HepG2 (cell line): ENCODE results near the gene MYOM1. TPM values are rescaled to one million over a fixed set of nuclear protein-coding genes. Genes with fewer than 3 reads are reported as not detected.

ENCODE experiments used
- ATAC-seq: fragments of 200-7000 bp; cut with Tn5 transposase; 3 replicates; pipeline ENCODE4 v1.9.1; 2020; ENCODE audit warnings: mild to moderate bottlenecking, moderate library complexity
- BruUV-seq: library from RNA; stranded (reverse); fragments of 400-500 nt; replicated peaks from 2 replicates; lab custom pipeline; 2021; lab: Mats Ljungman, UMichigan
- CTCF ChIA-PET: fragments of 300-600 bp; formaldehyde crosslinking; extraction: SDS; loops from one replicate; lab custom pipeline; 2021; ENCODE audit warnings: low total read pairs, inconsistent platforms, low intra/inter-chr PET ratio; lab: Yijun Ruan, JAX
- POLR2A ChIA-PET: fragments of 350-600 bp; sonication (Branson Sonifier 250); formaldehyde crosslinking; loops from one replicate; lab custom pipeline; 2020; ENCODE audit warnings: antibody characterized with exemption, inconsistent platforms; lab: Yijun Ruan, JAX
- DNase-seq: peaks from one replicate; pipeline ENCODE4 v3.0.0-alpha.2; 2015; ENCODE audit warnings: low spot score
- FAIRE-seq: peaks from 3 replicates; lab custom pipeline; 2011; peaks lifted over from hg19 to GRCh38; lab: Jason Lieb, UNC
- H2AFZ ChIP-seq: one replicate; pipeline ENCODE4 v1.6.1; 2011; ENCODE audit warnings: low read length, inconsistent platforms
- H3K27ac ChIP-seq: fragments of 300-600 bp; 3 replicates; pipeline ENCODE4 v1.8.0; 2011; ENCODE audit warnings: mixed run types, mild to moderate bottlenecking, mixed read lengths, low read length, inconsistent platforms; ENCODE audit not compliant: insufficient read depth; ENCODE audit errors: extremely low read length
- H3K27me3 ChIP-seq, 2 experiments: fragments of 200-600 bp in 1 of 2; 2 replicates in 1 of 2; 3 replicates in 1 of 2; pipeline versions ENCODE4 v1.6.0 to v1.8.0; 2011; ENCODE audit warnings: low read length in 2 of 2, mild to moderate bottlenecking in 2 of 2, moderate library complexity in 2 of 2, inconsistent platforms in 1 of 2; ENCODE audit not compliant: insufficient read depth in 2 of 2, control insufficient read depth in 1 of 2
- H3K36me3 ChIP-seq, 2 experiments: fragments of 200-600 bp in 1 of 2; replicated peaks in 1 of 2; 2 replicates in 1 of 2; 3 replicates in 1 of 2; pipeline versions ENCODE4 v1.5.1 to v1.8.0; 2011; ENCODE audit warnings: low read length in 2 of 2, inconsistent platforms in 1 of 2; ENCODE audit not compliant: insufficient read depth in 2 of 2, control insufficient read depth in 1 of 2
- H3K4me1 ChIP-seq: 2 replicates; pipeline ENCODE4 v1.5.1; 2012; ENCODE audit warnings: low read length, inconsistent platforms; ENCODE audit not compliant: insufficient read depth
- H3K4me2 ChIP-seq: 2 replicates; pipeline ENCODE4 v1.6.0; 2011; ENCODE audit warnings: low read depth, low read length, inconsistent platforms
- H3K4me3 ChIP-seq, 3 experiments: fragments of 200-600 bp in 1 of 3; sonication (generic), shearing (Covaris generic) in 1 of 3; replicated peaks in 1 of 3; 2 replicates each; pipeline ENCODE4 v1.5.1; 2011 to 2016; ENCODE audit warnings: low read length in 3 of 3, inconsistent platforms in 2 of 3, low read depth in 2 of 3, mild to moderate bottlenecking in 2 of 3, control low read depth in 1 of 3, mixed read lengths in 1 of 3; ENCODE audit not compliant: insufficient read depth in 1 of 3
- H3K79me2 ChIP-seq: one replicate; pipeline ENCODE4 v1.6.1; 2011; ENCODE audit warnings: low read length, inconsistent platforms; ENCODE audit not compliant: insufficient read depth
- H3K9ac ChIP-seq: 2 replicates; pipeline ENCODE4 v1.6.0; 2011; ENCODE audit warnings: mild to moderate bottlenecking, low read depth, low read length, inconsistent platforms; ENCODE audit not compliant: insufficient read depth
- H3K9me3 ChIP-seq: 2 replicates; pipeline ENCODE4 v1.5.1; 2012; ENCODE audit warnings: mild to moderate bottlenecking, low read length
- H4K20me1 ChIP-seq: 2 replicates; pipeline ENCODE4 v1.6.0; 2011; ENCODE audit warnings: inconsistent platforms, mild to moderate bottlenecking, low read length, moderate library complexity; ENCODE audit not compliant: insufficient read depth
- HDAC2 ChIP-seq: sonication (generic); formaldehyde crosslinking; IDR thresholded peaks from 2 replicates; pipeline ENCODE4 v1.4.0; 2020; ENCODE audit warnings: missing genetic modification reagents
- HNRNPL ChIP-seq: fragments of 200-400 bp; formaldehyde crosslinking; IDR thresholded peaks from 2 replicates; pipeline ENCODE4 v1.6.1; 2017; ENCODE audit warnings: mild to moderate bottlenecking, low read depth, low read length
- IRF2 ChIP-seq: IDR thresholded peaks from 2 replicates; pipeline ENCODE4 v1.6.1; 2018; ENCODE audit warnings: missing genetic modification reagents, missing compliant biosample characterization
- KDM1A ChIP-seq: IDR thresholded peaks from 2 replicates; pipeline ENCODE4 v1.6.1; 2016; ENCODE audit warnings: missing compliant biosample characterization
- KLF12 ChIP-seq: sonication (generic); formaldehyde crosslinking; IDR thresholded peaks from 2 replicates; pipeline ENCODE4 v1.4.0; 2020; ENCODE audit warnings: missing genetic modification reagents, borderline replicate concordance
- MAFK ChIP-seq, 2 experiments: IDR thresholded peaks in 1 of 2; conservative IDR thresholded peaks in 1 of 2; 2 replicates each; pipeline ENCODE4 v1.6.1; 2011; ENCODE audit warnings: improper control_type of control experiment in 2 of 2, low read length in 2 of 2
- MED13 ChIP-seq: sonication (generic); formaldehyde crosslinking; IDR thresholded peaks from 2 replicates; pipeline ENCODE4 v1.5.0; 2020; ENCODE audit warnings: missing genetic modification reagents
- NFE2L1 ChIP-seq: sonication (generic); formaldehyde crosslinking; IDR thresholded peaks from 2 replicates; pipeline ENCODE4 v1.4.0; 2020; ENCODE audit warnings: missing genetic modification reagents, mild to moderate bottlenecking, borderline replicate concordance
- ONECUT2 ChIP-seq: sonication (generic); formaldehyde crosslinking; IDR thresholded peaks from 2 replicates; pipeline ENCODE4 v1.4.0; 2020; ENCODE audit warnings: missing genetic modification reagents
- SUZ12 ChIP-seq: fragments of 150-350 bp; IDR thresholded peaks from 2 replicates; pipeline ENCODE4 v1.6.1; 2014; ENCODE audit warnings: low read depth, low read length
- TGIF2 ChIP-seq: IDR thresholded peaks from 2 replicates; pipeline ENCODE4 v1.6.1; 2016; ENCODE audit warnings: control low read depth, missing compliant biosample characterization
- TRIM24 ChIP-seq: sonication (generic); formaldehyde crosslinking; IDR thresholded peaks from 2 replicates; pipeline ENCODE4 v1.8.0; 2022; ENCODE audit warnings: mild to moderate bottlenecking, missing genetic modification reagents
- ZNF501 ChIP-seq: sonication (generic); formaldehyde crosslinking; IDR thresholded peaks from 2 replicates; pipeline ENCODE4 v1.5.1; 2020; ENCODE audit warnings: mild to moderate bottlenecking, moderate library complexity, missing genetic modification reagents
- ZNF550 ChIP-seq: sonication (generic); formaldehyde crosslinking; IDR thresholded peaks from 2 replicates; pipeline ENCODE4 v1.4.0; 2020; ENCODE audit warnings: mild to moderate bottlenecking, missing genetic modification reagents, borderline replicate concordance
- ZNF790 ChIP-seq: sonication (generic); formaldehyde crosslinking; IDR thresholded peaks from 2 replicates; pipeline ENCODE4 v1.8.0; 2022; ENCODE audit warnings: missing genetic modification reagents, mild to moderate bottlenecking, borderline replicate concordance
- WGBS: methylation state at CpG from one replicate; pipeline ENCODE4 v1.1.6; 2017; ENCODE audit warnings: low lambda C conversion rate; 5-methylcytosine and 5-hydroxymethylcytosine counted together
- in situ Hi-C: cut with HindIII; loops from 2 replicates; pipeline ENCODE4 v1.10.0; 2017; ENCODE audit warnings: low pct_unique_long_range_greater_than_20kb; ENCODE audit not compliant: extremely low pct_ligation_motif_present
- intact Hi-C: fragments of 100-400 bp; cut with micrococcal nuclease; formaldehyde crosslinking; loops from one replicate; pipeline ENCODE4 v1.10.0; 2022; ENCODE audit not compliant: unreplicated experiment
- polyA plus RNA-seq, 8 experiments: library from polyadenylated mRNA; depleted of rRNA in 3 of 8; stranded (reverse) in 7 of 8; unstranded in 1 of 8; fragments of >200 nt; fragmentation: Illumina TruSeq in 4 of 8; extraction: Trizol in 4 of 8; gene quantifications; 2 replicates each; pipeline versions ENCODE4 v1.2.1 to v1.2.3, GENCODE V29; 2011 to 2016; ENCODE audit warnings: low read depth in 4 of 8, missing spikeins in 1 of 8, mixed read lengths in 1 of 8; ENCODE audit not compliant: insufficient read depth in 1 of 8
- total RNA-seq, 5 experiments: library from RNA; depleted of rRNA; stranded (reverse); fragments of >200 nt; fragmentation: Illumina TruSeq; extraction: Trizol; gene quantifications; 2 replicates each; pipeline ENCODE4 v1.2.3, GENCODE V29; 2016; ENCODE audit warnings: low read depth in 1 of 5
- TF ChIP-seq, protein P1 (sequence below): conservative IDR thresholded peaks from 2 replicates; pipeline ENCODE4 v1.6.1; 2018; ENCODE audit warnings: missing genetic modification reagents
- TF ChIP-seq, protein P2 (sequence below): IDR thresholded peaks from 2 replicates; pipeline ENCODE4 v1.6.1; 2018; ENCODE audit warnings: missing genetic modification reagents
- TF ChIP-seq, protein P3 (sequence below): sonication (generic); formaldehyde crosslinking; IDR thresholded peaks from 2 replicates; pipeline ENCODE4 v1.4.0; 2020; ENCODE audit warnings: missing genetic modification reagents
- TF ChIP-seq, protein P4 (sequence below): sonication (generic); formaldehyde crosslinking; IDR thresholded peaks from 2 replicates; pipeline ENCODE4 v1.5.0; 2020; ENCODE audit warnings: missing genetic modification reagents

MYOM1 gene
- total and polyA plus RNA-seq, 2 of the 13 experiments (the other 11 are each of a cell fraction or from before 2014, with no cell fraction given), result 0.46 to 0.98 TPM

DNA sequence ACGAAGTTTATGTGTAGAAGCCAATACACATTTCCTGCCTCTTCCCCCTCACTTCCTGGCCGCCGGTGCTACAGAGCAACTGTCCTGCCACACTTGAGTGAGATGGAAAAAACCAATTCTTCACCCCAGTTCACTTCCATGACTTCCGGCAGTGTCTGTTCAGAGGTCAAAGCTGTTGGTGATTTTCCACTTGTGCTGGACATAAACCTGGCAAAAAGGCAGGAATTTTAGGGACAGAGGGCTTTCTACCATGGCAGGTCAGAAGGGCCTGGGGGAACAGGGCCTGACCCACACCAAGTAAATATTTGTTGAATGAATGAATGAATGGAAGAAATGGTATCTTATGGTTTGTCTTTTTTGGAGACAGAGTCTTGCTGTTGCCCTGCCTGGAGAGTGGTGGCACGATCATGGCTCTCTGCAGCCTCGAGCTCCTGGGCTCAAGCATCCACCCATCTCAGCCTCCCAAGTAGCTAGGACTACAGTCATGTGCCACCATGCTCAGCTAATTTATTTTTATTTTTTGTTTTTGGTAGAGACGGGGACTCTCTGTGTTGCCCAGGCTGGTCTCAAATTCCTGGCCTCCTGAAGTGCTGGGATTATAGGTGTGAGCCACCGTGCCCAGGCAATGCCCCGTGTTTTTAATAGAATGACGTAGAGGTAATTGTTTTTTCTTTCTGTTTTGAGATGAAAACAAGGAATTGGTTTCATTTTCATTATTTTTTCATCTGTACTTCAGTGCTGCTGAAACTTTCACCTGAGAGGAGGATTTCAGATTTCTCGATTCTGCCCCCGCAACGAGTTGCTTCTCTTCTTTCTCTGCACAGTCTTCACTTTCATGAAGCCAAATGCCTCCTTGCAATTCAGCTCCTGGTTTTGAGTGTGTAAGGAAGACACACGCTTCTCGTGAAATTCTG, 158.8 kb downstream of the MYOM1 start:
- intact Hi-C loops (loop anchor here (1.0 to 5.0 kb wide), 3 partner anchors 9 to 56 kb away; no protein-coding TSS in a partner anchor), in situ Hi-C loops (loop anchor here (5.0 to 25.0 kb wide), 3 partner anchors 44 to 401 kb away; partner anchors contain the start of gene TGIF1)
- Histone ChIP-seq H3K27ac (peak overlapping the region; percentile 92), H3K9me3 (no peaks in the 10 kb centered on the region), H3K4me3 (no peak overlapping the region), H3K27me3 (no peaks in the 10 kb centered on the region), H3K79me2 (peaks cover 12% of the 10 kb centered on the region), H3K4me1 (peaks cover 81% of the 10 kb centered on the region), H4K20me1 (no peaks in the 10 kb centered on the region), H3K36me3 (no peaks in the 10 kb centered on the region), H3K9ac (peak overlapping the region; percentile 70), H2AFZ (no peak overlapping the region), H3K4me2 (peak overlapping the region; percentile 73)
- DNase-seq (peak; percentile 95), FAIRE-seq (peak; percentile 87), ATAC-seq (peak; percentile 71)
- WGBS, result 55% methylated on average over 15 of the region's 15 CpGs
- TSS peak; percentile 89 for BruUV-seq
- CTCF ChIA-PET, result no interaction called here
- POLR2A ChIA-PET, result interaction anchor here (0.9 to 3.2 kb wide), 8 partner anchors 8 to 186 kb away, joined by 3 to 19 read pairs (median 6); partner anchors contain the start of gene MYL12A
- TF ChIP-seq ZNF501 (peak; percentile 67; the same call in 1 of the 2 replicates), ZNF550 (CRISPR knock-in tag) (no peak), HDAC2 (CRISPR knock-in tag) (peak; percentile 74; the same call in 1 of the 2 replicates), MED13 (peak; percentile 95; the same call in 1 of the 2 replicates), KDM1A (no peak), MAFK (conservative IDR thresholded peaks at IDR 0.05 in 1 of 2, IDR thresholded peaks at IDR 0.05 in 1 of 2; ENCODE audit: low read length in 2 of 2) (no peak), ZNF790 (CRISPR knock-in tag) (no peak), TRIM24 (CRISPR knock-in tag) (no peak), NFE2L1 (CRISPR knock-in tag) (no peak), HNRNPL (no peak), ONECUT2 (CRISPR knock-in tag) (no peak; the same call in 1 of the 2 replicates), SUZ12 (no peak), TGIF2 (CRISPR knock-in tag) (no peak), KLF12 (CRISPR knock-in tag) (no peak; the same call in 1 of the 2 replicates), IRF2 (CRISPR knock-in tag) (peak; percentile 85)
- TF ChIP-seq, protein P1, sequence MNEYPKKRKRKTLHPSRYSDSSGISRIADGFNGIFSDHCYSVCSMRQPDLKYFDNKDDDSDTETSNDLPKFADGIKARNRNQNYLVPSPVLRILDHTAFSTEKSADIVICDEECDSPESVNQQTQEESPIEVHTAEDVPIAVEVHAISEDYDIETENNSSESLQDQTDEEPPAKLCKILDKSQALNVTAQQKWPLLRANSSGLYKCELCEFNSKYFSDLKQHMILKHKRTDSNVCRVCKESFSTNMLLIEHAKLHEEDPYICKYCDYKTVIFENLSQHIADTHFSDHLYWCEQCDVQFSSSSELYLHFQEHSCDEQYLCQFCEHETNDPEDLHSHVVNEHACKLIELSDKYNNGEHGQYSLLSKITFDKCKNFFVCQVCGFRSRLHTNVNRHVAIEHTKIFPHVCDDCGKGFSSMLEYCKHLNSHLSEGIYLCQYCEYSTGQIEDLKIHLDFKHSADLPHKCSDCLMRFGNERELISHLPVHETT (CRISPR knock-in tag), result no peak
- TF ChIP-seq, protein P2, sequence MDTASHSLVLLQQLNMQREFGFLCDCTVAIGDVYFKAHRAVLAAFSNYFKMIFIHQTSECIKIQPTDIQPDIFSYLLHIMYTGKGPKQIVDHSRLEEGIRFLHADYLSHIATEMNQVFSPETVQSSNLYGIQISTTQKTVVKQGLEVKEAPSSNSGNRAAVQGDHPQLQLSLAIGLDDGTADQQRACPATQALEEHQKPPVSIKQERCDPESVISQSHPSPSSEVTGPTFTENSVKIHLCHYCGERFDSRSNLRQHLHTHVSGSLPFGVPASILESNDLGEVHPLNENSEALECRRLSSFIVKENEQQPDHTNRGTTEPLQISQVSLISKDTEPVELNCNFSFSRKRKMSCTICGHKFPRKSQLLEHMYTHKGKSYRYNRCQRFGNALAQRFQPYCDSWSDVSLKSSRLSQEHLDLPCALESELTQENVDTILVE, result peak; percentile 70; the same call in 1 of the 2 replicates
- TF ChIP-seq, protein P3, sequence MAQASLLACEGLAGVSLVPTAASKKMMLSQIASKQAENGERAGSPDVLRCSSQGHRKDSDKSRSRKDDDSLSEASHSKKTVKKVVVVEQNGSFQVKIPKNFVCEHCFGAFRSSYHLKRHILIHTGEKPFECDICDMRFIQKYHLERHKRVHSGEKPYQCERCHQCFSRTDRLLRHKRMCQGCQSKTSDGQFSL (CRISPR knock-in tag), result no peak
- TF ChIP-seq, protein P4, sequence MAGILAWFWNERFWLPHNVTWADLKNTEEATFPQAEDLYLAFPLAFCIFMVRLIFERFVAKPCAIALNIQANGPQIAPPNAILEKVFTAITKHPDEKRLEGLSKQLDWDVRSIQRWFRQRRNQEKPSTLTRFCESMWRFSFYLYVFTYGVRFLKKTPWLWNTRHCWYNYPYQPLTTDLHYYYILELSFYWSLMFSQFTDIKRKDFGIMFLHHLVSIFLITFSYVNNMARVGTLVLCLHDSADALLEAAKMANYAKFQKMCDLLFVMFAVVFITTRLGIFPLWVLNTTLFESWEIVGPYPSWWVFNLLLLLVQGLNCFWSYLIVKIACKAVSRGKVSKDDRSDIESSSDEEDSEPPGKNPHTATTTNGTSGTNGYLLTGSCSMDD, result no peak
